ENCODE data around the gene PDZD4. TPM values are rescaled to one million over a fixed set of nuclear protein-coding genes. Genes with fewer than 3 reads are reported as not detected.
A peak's percentile ranks its signal among the peaks of the same experiment; 100 is the strongest.

Gene PDZD4
- polyA plus RNA-seq, 1 of the 3 experiments (the other 2 are of a cell fraction), result 1.9 TPM

DNA sequence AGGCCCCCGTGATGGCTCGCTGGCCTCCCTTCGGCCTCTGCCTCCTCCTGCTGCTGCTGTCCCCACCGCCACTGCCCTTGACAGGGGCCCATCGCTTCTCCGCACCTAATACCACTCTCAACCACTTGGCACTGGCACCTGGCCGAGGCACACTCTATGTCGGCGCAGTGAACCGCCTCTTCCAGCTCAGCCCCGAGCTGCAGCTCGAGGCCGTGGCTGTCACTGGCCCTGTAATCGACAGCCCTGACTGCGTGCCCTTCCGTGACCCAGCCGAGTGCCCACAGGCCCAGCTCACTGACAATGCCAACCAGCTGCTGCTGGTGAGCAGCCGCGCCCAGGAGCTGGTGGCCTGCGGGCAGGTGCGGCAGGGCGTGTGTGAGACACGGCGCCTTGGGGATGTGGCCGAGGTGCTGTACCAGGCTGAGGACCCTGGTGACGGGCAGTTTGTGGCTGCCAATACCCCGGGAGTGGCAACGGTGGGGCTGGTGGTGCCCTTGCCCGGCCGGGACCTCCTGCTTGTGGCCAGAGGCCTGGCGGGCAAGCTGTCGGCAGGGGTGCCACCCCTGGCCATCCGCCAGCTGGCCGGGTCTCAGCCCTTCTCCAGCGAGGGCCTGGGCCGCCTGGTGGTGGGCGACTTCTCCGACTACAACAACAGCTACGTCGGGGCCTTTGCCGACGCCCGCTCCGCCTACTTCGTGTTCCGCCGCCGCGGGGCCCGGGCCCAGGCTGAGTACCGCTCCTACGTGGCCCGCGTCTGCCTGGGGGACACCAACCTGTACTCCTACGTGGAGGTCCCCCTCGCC is 63.3 kb downstream of the PDZD4 start:
- CTCF ChIA-PET, result interaction anchor here (1.0 to 10.2 kb wide), 4 partner anchors 11 to 181 kb away, joined by 3 to 134 read pairs (median 6); partner anchors contain the start of gene RENBP
- POLR2A ChIA-PET, result interaction anchor here (1.1 kb wide), 1 partner anchor 204 kb away, joined by 3 read pairs; no protein-coding TSS in a partner anchor

More for the DNA sequence above, 63.3 kb downstream of the PDZD4 start:
- Histone ChIP-seq H3K27ac (ENCODE audit: low read depth in 2 of 2, low read length in 1 of 2) (0 out of 4 replicates have a peak overlapping the region, but pooled peaks of 1 of the 2 experiments have one; percentile 1), H3F3A (replicated peaks; ENCODE audit: insufficient read depth) (no peaks in the 10 kb centered on the region), H3K27me3 (ENCODE audit: insufficient read depth) (no peaks in the 10 kb centered on the region), H3K4me2 (peak overlapping the region; percentile 79; the same call in 1 of the 2 replicates), H4K20me1 (ENCODE audit: insufficient read depth) (peaks cover 9% of the 10 kb centered on the region; the same call in 1 of the 2 replicates), H3K4me1 (ENCODE audit: control insufficient read depth in 1 of 2, insufficient read depth in 2 of 2, low read depth in 1 of 2, low read length in 1 of 2) (peaks cover 2 to 27% of the 10 kb centered on the region in 2 experiments; a peak in 1 of 4 replicates), H3K9me2 (no peaks in the 10 kb centered on the region), H3K36me3 (replicated peaks in 1 of 2; ENCODE audit: control insufficient read depth in 1 of 2, insufficient read depth in 2 of 2, low read length in 1 of 2) (peaks cover 0 to 4% of the 10 kb centered on the region in 2 experiments), H3K9me3 (no peaks in the 10 kb centered on the region), H3K79me2 (ENCODE audit: insufficient read depth) (peaks cover 6% of the 10 kb centered on the region; the same call in 1 of the 2 replicates), H2AFZ (ENCODE audit: low read depth) (no peak overlapping the region), H3K9ac (no peak overlapping the region), H3K4me3 (ENCODE audit: low read depth in 2 of 2, low read length in 1 of 2) (no peak overlapping the region)
- DNase-seq, result peak; percentile 38
- TF ChIP-seq CHD2 (IDR thresholded peaks at IDR 0.05; ENCODE audit: low read length, partially characterized antibody) (no peak), YY1 (IDR thresholded peaks at IDR 0.05; ENCODE audit: low read depth) (no peak), SIN3A (IDR thresholded peaks at IDR 0.05; ENCODE audit: borderline replicate concordance, low read depth, low read length) (no peak), MAX (IDR thresholded peaks at IDR 0.05; ENCODE audit: low read depth) (no peak), GATA2 (CRISPR knock-in tag; IDR thresholded peaks at IDR 0.05) (no peak), POLR2AphosphoS5 (IDR thresholded peaks at IDR 0.05; ENCODE audit: low read depth, low read length) (no peak), RCOR1 (IDR thresholded peaks at IDR 0.05; ENCODE audit: low read length) (no peak), GABPA (IDR thresholded peaks at IDR 0.05; ENCODE audit: low read depth) (no peak)
- TF ChIP-seq, protein P1, sequence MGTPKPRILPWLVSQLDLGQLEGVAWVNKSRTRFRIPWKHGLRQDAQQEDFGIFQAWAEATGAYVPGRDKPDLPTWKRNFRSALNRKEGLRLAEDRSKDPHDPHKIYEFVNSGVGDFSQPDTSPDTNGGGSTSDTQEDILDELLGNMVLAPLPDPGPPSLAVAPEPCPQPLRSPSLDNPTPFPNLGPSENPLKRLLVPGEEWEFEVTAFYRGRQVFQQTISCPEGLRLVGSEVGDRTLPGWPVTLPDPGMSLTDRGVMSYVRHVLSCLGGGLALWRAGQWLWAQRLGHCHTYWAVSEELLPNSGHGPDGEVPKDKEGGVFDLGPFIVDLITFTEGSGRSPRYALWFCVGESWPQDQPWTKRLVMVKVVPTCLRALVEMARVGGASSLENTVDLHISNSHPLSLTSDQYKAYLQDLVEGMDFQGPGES (IDR thresholded peaks at IDR 0.05; ENCODE audit: low read depth, low read length), result no peak
- TF ChIP-seq, protein P2, sequence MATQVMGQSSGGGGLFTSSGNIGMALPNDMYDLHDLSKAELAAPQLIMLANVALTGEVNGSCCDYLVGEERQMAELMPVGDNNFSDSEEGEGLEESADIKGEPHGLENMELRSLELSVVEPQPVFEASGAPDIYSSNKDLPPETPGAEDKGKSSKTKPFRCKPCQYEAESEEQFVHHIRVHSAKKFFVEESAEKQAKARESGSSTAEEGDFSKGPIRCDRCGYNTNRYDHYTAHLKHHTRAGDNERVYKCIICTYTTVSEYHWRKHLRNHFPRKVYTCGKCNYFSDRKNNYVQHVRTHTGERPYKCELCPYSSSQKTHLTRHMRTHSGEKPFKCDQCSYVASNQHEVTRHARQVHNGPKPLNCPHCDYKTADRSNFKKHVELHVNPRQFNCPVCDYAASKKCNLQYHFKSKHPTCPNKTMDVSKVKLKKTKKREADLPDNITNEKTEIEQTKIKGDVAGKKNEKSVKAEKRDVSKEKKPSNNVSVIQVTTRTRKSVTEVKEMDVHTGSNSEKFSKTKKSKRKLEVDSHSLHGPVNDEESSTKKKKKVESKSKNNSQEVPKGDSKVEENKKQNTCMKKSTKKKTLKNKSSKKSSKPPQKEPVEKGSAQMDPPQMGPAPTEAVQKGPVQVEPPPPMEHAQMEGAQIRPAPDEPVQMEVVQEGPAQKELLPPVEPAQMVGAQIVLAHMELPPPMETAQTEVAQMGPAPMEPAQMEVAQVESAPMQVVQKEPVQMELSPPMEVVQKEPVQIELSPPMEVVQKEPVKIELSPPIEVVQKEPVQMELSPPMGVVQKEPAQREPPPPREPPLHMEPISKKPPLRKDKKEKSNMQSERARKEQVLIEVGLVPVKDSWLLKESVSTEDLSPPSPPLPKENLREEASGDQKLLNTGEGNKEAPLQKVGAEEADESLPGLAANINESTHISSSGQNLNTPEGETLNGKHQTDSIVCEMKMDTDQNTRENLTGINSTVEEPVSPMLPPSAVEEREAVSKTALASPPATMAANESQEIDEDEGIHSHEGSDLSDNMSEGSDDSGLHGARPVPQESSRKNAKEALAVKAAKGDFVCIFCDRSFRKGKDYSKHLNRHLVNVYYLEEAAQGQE (IDR thresholded peaks at IDR 0.05; ENCODE audit: low read depth, low read length), result no peak
- WGBS (ENCODE audit: low lambda C conversion rate), result 48% methylated on average over 16 of the region's 56 CpGs
